CD4-positive, alpha-beta T cell treated with Interleukin-4 for 1 hour (primary cell): ENCODE measurements around the gene B4GALT2.

Source experiments
- DNase-seq, 2 donors: peaks; one replicate each; pipeline ENCODE4 v3.0.0-alpha.2; 2020 to 2022

Gene B4GALT2

DNA sequence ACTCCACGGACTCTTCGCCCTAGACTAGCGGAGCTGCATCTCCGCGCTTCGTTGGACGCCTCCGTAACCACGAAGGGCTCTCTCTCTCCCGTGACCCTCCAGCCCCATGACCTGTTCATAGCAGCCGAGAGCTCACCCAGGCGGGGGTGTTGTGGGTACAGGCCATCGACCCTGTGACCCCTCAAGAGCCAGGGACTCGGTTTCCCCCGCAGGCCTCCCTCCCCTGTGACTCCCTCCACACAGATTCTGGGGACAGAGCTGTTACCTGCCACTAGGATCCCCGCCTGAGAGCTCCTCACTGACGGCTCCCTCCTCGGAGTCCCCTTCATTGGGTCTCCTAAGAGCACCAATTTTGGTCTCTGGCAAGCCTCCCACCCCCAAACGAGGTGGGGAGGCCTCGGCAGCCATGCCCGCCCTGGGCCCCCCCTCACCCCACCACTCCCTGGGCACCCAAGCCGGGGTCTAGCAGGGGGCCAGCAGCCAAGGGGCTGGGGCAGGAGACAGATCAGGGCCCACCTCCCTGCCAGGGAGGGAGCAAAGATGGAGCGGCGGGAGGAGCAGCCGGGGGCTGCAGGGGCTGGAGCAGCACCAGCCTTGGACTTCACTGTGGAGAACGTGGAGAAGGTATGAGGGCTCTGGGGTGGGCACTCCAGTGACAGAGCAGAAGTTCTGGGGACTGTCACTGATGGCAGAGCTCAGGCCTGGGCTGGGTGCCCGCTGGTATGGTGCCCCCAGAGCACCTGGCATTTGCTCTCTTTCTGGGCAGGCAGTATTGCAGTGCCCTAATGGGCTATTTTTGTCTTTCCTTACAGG lies 31.7 kb upstream of the B4GALT2 start:
- no peak for DNase-seq

- DNase-seq: no peak
These were observed 31.1 kb upstream of the B4GALT2 start for GRCh38 chr1:43947874-43948437.

DNA sequence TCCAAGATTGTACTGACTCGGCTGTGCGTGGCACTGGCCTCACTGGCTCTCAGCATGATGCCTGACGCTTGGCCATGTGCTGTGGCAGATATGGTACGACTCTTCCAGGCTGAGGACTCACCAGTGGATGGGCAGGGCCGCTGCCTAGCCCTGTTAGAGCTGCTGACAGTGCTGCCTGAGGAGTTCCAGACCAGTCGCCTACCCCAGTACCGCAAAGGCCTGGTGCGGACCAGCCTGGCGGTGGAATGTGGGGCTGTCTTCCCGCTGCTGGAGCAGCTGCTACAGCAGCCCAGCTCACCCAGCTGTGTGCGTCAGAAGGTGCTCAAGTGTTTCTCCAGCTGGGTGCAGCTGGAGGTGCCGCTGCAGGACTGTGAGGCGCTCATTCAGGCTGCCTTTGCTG lies 29.3 kb upstream of the B4GALT2 start:
- no peak for DNase-seq

DNA sequence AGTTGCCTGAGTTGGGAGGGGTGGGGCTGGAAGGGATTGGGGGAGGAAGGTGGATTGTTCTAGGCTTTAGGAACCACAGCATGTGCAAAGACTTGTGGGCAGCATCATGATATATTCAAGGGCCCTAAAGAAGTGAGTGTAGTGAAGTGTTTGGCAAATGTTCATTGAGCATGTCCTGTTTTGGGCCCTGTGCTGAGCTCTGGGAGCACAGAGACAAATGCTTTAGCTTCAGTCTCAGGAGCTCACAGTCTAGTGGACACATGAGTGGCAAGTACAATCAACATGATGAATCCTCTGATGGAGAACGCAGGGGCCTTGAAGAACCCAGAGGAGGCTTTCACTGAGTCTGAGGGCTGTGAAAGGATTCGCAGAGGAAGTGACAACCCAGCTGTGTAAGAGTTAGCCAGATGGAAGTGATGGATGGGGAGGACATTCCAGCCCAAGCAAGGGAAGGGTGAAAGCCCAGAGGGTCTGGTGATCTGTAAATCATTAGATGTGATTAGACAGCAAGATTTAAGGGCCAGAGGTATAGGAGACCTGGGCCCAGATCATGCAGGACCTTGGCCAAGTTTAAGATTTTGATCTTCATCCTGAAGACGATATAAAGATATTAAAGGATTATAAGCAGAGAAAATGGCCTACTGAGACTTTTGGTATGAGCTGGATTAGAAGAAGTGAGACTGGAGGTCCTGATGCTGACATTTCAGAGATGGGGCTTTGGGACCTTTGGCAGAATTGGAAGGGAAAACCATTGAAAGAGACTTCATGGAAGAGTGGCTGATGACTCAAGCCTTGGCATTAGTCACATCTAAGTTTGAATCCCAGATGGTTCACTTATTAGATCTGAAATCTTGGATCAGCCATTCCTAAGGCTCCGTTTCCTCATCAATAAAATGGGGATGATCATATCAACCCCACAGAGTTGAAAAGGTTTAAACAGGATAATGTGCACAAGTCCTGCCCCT lies 27.7 kb upstream of the B4GALT2 start:
- no peak for DNase-seq

DNA sequence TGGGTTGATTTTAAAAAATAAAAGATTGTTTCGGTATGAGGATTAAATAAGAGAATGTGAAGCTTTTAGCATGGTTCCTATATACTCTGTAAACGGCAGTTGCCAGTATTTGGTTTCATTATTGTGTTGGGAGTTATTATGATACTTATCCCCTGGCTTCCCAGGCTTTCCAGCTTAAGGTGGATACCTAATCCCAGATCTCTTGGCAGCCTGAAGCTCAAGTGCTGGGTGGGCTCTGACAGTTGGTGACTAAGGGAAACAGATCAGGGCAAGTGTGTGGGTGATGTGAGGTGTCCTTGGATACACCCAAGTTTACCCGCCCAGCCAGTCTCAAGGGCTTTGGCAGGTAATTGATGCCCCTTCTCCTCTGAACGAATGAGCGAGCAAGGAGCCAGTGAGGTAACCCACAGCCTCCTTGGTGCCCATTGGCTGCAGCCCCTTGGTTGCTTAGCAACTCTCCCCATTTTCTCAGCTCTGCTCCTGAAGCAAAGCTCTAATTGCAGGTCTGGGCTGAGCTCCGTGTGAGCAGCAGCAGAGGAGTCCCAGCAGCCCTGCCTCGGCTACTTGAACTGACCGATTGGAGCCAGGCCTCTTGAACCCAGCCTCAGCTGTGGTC lies 26.2 kb upstream of the B4GALT2 start:
- no peak for DNase-seq

GRCh38 chr1:43953361-43953760 lies 25.6 kb upstream of the B4GALT2 start:
- DNase-seq: no peak

DNA sequence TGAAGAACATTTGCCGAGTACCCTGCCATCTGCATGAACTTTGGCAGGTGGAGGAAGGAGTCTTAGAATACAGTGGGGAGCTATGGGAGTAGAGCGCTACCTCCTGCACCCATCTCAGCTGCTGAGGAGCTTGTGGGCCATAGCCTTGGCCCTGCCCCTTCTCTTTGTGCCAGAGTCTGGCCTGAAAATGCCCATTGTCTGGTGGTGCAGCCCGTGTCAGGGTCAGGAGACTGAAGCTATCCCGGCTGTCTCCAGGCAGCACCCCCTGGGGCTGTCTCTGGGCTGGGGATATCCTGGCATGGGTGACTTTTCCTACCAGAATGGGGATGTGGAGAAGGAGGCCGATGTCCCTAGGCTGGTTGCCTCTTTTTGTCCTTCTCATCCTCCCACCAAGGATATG lies 25.0 kb upstream of the B4GALT2 start:
- DNase-seq: no peak

DNA sequence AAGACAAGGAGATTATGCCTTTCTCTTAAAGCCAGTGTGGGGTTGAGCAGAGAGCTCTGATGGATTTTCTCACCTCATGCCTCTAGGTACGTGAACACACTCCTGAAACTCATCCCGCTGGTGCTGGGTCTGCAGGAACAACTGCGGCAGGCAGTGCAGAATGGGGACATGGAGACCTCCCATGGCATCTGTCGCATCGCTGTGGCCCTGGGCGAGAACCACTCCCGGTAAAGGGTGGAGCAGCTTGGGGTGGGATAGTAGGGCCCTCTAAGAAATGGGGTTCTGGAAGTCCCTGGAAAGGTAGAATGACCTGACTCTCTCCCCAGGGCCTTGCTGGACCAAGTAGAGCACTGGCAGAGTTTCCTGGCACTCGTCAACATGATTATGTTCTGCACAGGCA lies 22.8 kb upstream of the B4GALT2 start:
- DNase-seq: no peak

GRCh38 chr1:43957407-43958040 lies 21.5 kb upstream of the B4GALT2 start:
- no peak for DNase-seq

GRCh38 chr1:43958351-43959255 lies 20.4 kb upstream of the B4GALT2 start:
- no peak for DNase-seq

DNA sequence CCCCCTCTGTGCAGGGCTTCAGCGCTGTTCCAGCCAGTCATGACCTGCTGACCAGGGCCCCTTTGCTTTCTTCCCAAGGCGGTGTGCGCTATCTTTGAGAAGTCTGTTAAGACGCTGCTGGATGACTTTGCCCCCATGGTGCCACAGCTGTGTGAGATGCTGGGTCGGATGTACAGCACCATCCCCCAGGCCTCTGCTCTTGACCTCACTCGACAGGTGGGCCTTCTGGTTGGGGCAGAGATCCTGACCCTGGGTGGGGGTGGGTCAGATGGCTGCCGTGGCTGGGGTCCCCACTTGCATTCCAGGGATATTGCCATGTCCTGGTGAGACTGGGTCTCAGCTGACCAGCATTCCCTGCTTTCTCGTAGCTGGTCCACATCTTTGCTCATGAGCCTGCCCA lies 18.2 kb upstream of the B4GALT2 start:
- DNase-seq: no peak

- no peak for DNase-seq
These were observed 17.3 kb upstream of the B4GALT2 start for GRCh38 chr1:43961692-43962091.

DNA sequence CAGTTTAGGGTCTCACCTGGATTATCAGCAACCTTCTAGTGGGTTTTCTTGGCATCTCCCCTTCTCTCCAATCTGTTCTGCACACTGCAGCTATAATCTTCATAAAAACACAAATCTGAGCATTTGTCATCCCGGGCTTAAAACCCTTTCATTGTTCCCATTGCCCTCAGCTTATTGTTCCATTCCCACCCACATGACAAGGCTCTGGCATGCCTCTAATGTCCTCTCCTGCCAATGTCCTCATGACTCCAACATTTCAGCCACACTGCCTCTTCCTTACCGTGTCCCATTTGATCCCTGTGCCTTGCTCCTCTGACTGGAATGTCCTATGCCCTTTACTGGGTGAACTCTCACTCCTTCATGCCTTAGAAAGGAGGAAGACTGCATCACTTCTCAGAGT lies 16.7 kb upstream of the B4GALT2 start:
- no peak for DNase-seq

GRCh38 chr1:43963006-43963405 lies 16.0 kb upstream of the B4GALT2 start:
- no peak for DNase-seq

DNA sequence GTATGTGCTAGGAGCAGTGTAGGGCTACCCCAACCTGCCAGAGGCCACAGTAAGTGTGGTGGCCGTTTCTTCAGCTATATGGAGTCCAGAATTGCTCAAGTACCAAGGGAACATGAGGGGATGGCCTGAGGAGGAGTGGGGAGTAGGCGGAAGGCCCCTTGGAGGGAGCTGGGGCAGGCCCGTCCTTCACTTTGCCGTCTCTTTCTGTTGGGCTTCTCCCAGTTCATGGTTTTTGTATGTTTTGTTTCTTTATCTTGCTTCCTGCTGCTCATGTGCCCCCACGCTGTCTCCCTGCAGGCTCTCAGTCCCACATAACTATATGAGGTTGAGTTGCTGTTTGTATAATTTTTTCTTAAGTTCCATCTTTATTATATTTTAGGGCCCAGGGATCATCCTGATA lies 15.1 kb upstream of the B4GALT2 start:
- DNase-seq: no peak

- DNase-seq: no peak
These were observed 13.7 kb upstream of the B4GALT2 start for GRCh38 chr1:43965316-43965715.

- peak in 1 of 2 donors; percentile 27 for DNase-seq
These were observed 10.6 kb upstream of the B4GALT2 start for GRCh38 chr1:43968348-43968948.

- no peak for DNase-seq
These were observed 9.6 kb upstream of the B4GALT2 start for GRCh38 chr1:43969416-43969745.

DNA sequence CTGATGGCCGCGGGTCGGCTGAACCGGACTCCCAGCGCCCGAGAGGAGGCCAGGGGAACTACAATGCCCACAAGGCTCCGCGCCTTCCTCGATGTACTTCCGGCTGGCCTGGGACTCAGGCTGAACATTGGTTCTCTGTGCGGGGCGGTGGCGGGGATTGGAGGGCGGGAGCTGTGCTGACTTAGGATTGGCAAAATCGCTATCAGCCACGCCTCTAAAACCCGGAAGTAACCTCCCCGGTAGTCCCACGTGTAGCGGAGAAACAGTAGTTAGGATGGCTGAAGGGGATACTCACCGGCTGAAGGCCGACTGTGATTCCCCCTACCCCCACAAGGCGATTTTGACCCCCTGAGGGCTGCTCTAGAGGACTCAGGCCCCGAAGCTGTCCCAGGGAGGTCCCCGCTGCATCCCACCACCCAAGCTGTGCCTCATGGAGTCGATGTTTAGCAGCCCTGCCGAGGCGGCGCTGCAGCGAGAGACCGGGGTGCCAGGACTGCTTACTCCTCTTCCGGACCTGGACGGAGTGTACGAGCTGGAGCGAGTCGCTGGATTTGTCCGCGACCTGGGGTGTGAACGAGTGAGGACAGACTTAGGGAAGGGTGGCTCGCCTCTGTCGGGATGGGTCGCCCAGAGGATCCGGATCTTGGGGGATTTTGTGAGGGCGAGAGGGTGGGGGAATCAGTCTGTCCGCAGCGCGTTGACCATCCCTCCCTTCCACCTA lies 9.1 kb upstream of the B4GALT2 start, which contains the start of gene DPH2:
DPH2 (plus strand) TSS at position 265 of the 721 bp plus-strand sequence; CDS start at position 431, 166 bp downstream.
- peak; percentile 96 to 97 for DNase-seq

DNA sequence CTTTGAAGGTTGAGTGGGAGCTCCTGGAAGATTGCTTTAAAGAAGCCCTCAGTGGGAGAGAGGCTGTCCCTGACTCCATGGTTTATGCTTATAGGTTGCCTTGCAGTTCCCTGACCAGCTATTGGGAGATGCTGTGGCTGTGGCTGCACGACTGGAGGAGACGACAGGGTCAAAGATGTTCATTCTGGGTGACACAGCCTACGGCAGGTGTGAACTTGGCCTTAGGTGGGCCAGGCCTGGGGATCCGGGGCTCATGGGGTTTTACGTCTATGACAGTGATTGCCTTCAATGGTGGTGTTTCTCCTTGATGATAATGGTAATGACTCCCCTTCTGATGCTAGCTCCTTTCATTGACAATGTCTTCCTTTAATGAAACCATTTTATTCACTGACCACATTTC lies 8.5 kb upstream of the B4GALT2 start:
- no peak for DNase-seq
